HepG2 (cell line): ENCODE measurements around the gene SIRT7. TPM values are rescaled to one million over a fixed set of nuclear protein-coding genes. Genes with fewer than 3 reads are reported as not detected.
A peak's percentile ranks its signal among the peaks of the same experiment; 100 is the strongest.

Source experiments
- ATAC-seq: fragments of 200-7000 bp; cut with Tn5 transposase; 3 replicates; pipeline ENCODE4 v1.9.1; 2020; ENCODE audit warnings: mild to moderate bottlenecking, moderate library complexity
- BruUV-seq: library from RNA; stranded (reverse); fragments of 400-500 nt; replicated peaks from 2 replicates; lab custom pipeline; 2021; lab: Mats Ljungman, UMichigan
- CTCF ChIA-PET: fragments of 300-600 bp; formaldehyde crosslinking; extraction: SDS; loops from one replicate; lab custom pipeline; 2021; ENCODE audit warnings: low total read pairs, inconsistent platforms, low intra/inter-chr PET ratio; lab: Yijun Ruan, JAX
- POLR2A ChIA-PET: fragments of 350-600 bp; sonication (Branson Sonifier 250); formaldehyde crosslinking; loops from one replicate; lab custom pipeline; 2020; ENCODE audit warnings: antibody characterized with exemption, inconsistent platforms; lab: Yijun Ruan, JAX
- DNase-seq: peaks from one replicate; pipeline ENCODE4 v3.0.0-alpha.2; 2015; ENCODE audit warnings: low spot score
- FAIRE-seq: peaks from 3 replicates; lab custom pipeline; 2011; peaks lifted over from hg19 to GRCh38; lab: Jason Lieb, UNC
- H2AFZ ChIP-seq: one replicate; pipeline ENCODE4 v1.6.1; 2011; ENCODE audit warnings: low read length, inconsistent platforms
- H3K27ac ChIP-seq: fragments of 300-600 bp; 3 replicates; pipeline ENCODE4 v1.8.0; 2011; ENCODE audit warnings: mixed run types, mild to moderate bottlenecking, mixed read lengths, low read length, inconsistent platforms; ENCODE audit not compliant: insufficient read depth; ENCODE audit errors: extremely low read length
- H3K27me3 ChIP-seq, 2 experiments: fragments of 200-600 bp in 1 of 2; 2 replicates in 1 of 2; 3 replicates in 1 of 2; pipeline versions ENCODE4 v1.6.0 to v1.8.0; 2011; ENCODE audit warnings: low read length in 2 of 2, mild to moderate bottlenecking in 2 of 2, moderate library complexity in 2 of 2, inconsistent platforms in 1 of 2; ENCODE audit not compliant: insufficient read depth in 2 of 2, control insufficient read depth in 1 of 2
- H3K36me3 ChIP-seq, 2 experiments: fragments of 200-600 bp in 1 of 2; replicated peaks in 1 of 2; 2 replicates in 1 of 2; 3 replicates in 1 of 2; pipeline versions ENCODE4 v1.5.1 to v1.8.0; 2011; ENCODE audit warnings: low read length in 2 of 2, inconsistent platforms in 1 of 2; ENCODE audit not compliant: insufficient read depth in 2 of 2, control insufficient read depth in 1 of 2
- H3K4me1 ChIP-seq: 2 replicates; pipeline ENCODE4 v1.5.1; 2012; ENCODE audit warnings: low read length, inconsistent platforms; ENCODE audit not compliant: insufficient read depth
- H3K4me2 ChIP-seq: 2 replicates; pipeline ENCODE4 v1.6.0; 2011; ENCODE audit warnings: low read depth, low read length, inconsistent platforms
- H3K4me3 ChIP-seq, 3 experiments: fragments of 200-600 bp in 1 of 3; sonication (generic), shearing (Covaris generic) in 1 of 3; replicated peaks in 1 of 3; 2 replicates each; pipeline ENCODE4 v1.5.1; 2011 to 2016; ENCODE audit warnings: low read length in 3 of 3, inconsistent platforms in 2 of 3, low read depth in 2 of 3, mild to moderate bottlenecking in 2 of 3, control low read depth in 1 of 3, mixed read lengths in 1 of 3; ENCODE audit not compliant: insufficient read depth in 1 of 3
- H3K79me2 ChIP-seq: one replicate; pipeline ENCODE4 v1.6.1; 2011; ENCODE audit warnings: low read length, inconsistent platforms; ENCODE audit not compliant: insufficient read depth
- H3K9ac ChIP-seq: 2 replicates; pipeline ENCODE4 v1.6.0; 2011; ENCODE audit warnings: mild to moderate bottlenecking, low read depth, low read length, inconsistent platforms; ENCODE audit not compliant: insufficient read depth
- H3K9me3 ChIP-seq: 2 replicates; pipeline ENCODE4 v1.5.1; 2012; ENCODE audit warnings: mild to moderate bottlenecking, low read length
- H4K20me1 ChIP-seq: 2 replicates; pipeline ENCODE4 v1.6.0; 2011; ENCODE audit warnings: inconsistent platforms, mild to moderate bottlenecking, low read length, moderate library complexity; ENCODE audit not compliant: insufficient read depth
- AGO2 ChIP-seq: fragments of 200-400 bp; formaldehyde crosslinking; optimal IDR thresholded peaks from 2 replicates; pipeline ENCODE3; 2017; ENCODE audit warnings: mild to moderate bottlenecking, low read depth, low read length, moderate library complexity
- EED ChIP-seq: sonication (generic); formaldehyde crosslinking; IDR thresholded peaks from 2 replicates; pipeline ENCODE4 v1.5.0; 2020; ENCODE audit warnings: mild to moderate bottlenecking, missing genetic modification reagents
- HNF1B ChIP-seq: sonication (generic); formaldehyde crosslinking; IDR thresholded peaks from 2 replicates; pipeline ENCODE4 v1.5.1; 2020; ENCODE audit warnings: mild to moderate bottlenecking, moderate library complexity, missing genetic modification reagents
- MBD4 ChIP-seq: IDR thresholded peaks from 2 replicates; pipeline ENCODE4 v1.6.1; 2012; ENCODE audit warnings: low read length, inconsistent platforms, borderline replicate concordance
- NCOA5 ChIP-seq: sonication (generic); formaldehyde crosslinking; IDR thresholded peaks from 2 replicates; pipeline ENCODE4 v1.4.0; 2020; ENCODE audit warnings: missing genetic modification reagents
- NFE2L1 ChIP-seq: sonication (generic); formaldehyde crosslinking; IDR thresholded peaks from 2 replicates; pipeline ENCODE4 v1.4.0; 2020; ENCODE audit warnings: missing genetic modification reagents, mild to moderate bottlenecking, borderline replicate concordance
- NKX3-1 ChIP-seq: sonication (generic); formaldehyde crosslinking; IDR thresholded peaks from 2 replicates; pipeline ENCODE4 v1.5.0; 2020; ENCODE audit warnings: missing genetic modification reagents
- NRL ChIP-seq: sonication (generic); formaldehyde crosslinking; IDR thresholded peaks from 2 replicates; pipeline ENCODE4 v1.5.0; 2020; ENCODE audit warnings: missing genetic modification reagents, mild to moderate bottlenecking, moderate library complexity, borderline replicate concordance
- RBFOX2 ChIP-seq: fragments of 200-400 bp; formaldehyde crosslinking; IDR thresholded peaks from 2 replicates; pipeline ENCODE4 v1.6.1; 2017; ENCODE audit warnings: low read depth, mild to moderate bottlenecking, low read length
- SAP130 ChIP-seq: IDR thresholded peaks from 2 replicates; pipeline ENCODE4 v1.6.1; 2016; ENCODE audit warnings: low read depth
- TBL1XR1 ChIP-seq: fragments of 150-350 bp; IDR thresholded peaks from 2 replicates; pipeline ENCODE4 v1.6.1; 2014; ENCODE audit warnings: borderline replicate concordance, low read length; ENCODE audit not compliant: partially characterized antibody
- U2AF1 ChIP-seq: fragments of 200-400 bp; formaldehyde crosslinking; optimal IDR thresholded peaks from 2 replicates; pipeline ENCODE3; 2017; ENCODE audit warnings: mild to moderate bottlenecking, low read depth, low read length
- ZNF251 ChIP-seq: sonication (generic); formaldehyde crosslinking; IDR thresholded peaks from 2 replicates; pipeline ENCODE4 v1.9.0; 2021; ENCODE audit warnings: mild to moderate bottlenecking, missing genetic modification reagents
- ZNF343 ChIP-seq: sonication (generic); formaldehyde crosslinking; IDR thresholded peaks from 2 replicates; pipeline ENCODE4 v1.4.0; 2020; ENCODE audit warnings: mild to moderate bottlenecking, missing genetic modification reagents
- ZNF430 ChIP-seq: sonication (generic); formaldehyde crosslinking; IDR thresholded peaks from 2 replicates; pipeline ENCODE4 v1.9.0; 2021; ENCODE audit warnings: mild to moderate bottlenecking, missing genetic modification reagents
- ZNF468 ChIP-seq: sonication (generic); formaldehyde crosslinking; IDR thresholded peaks from 2 replicates; pipeline ENCODE4 v1.8.0; 2022; ENCODE audit warnings: mild to moderate bottlenecking, moderate library complexity, missing genetic modification reagents
- ZNF558 ChIP-seq: sonication (generic); formaldehyde crosslinking; IDR thresholded peaks from 2 replicates; pipeline ENCODE4 v1.9.0; 2022; ENCODE audit warnings: mild to moderate bottlenecking, missing genetic modification reagents, borderline replicate concordance
- ZNF574 ChIP-seq: sonication (generic); formaldehyde crosslinking; IDR thresholded peaks from 2 replicates; pipeline ENCODE4 v1.4.0; 2020; ENCODE audit warnings: missing genetic modification reagents
- ZNF703 ChIP-seq: sonication (generic); formaldehyde crosslinking; IDR thresholded peaks from 2 replicates; pipeline ENCODE4 v1.5.1; 2020; ENCODE audit warnings: missing genetic modification reagents, mild to moderate bottlenecking, moderate library complexity, borderline replicate concordance
- WGBS: methylation state at CpG from one replicate; pipeline ENCODE4 v1.1.6; 2017; ENCODE audit warnings: low lambda C conversion rate; 5-methylcytosine and 5-hydroxymethylcytosine counted together
- in situ Hi-C: cut with HindIII; loops from 2 replicates; pipeline ENCODE4 v1.10.0; 2017; ENCODE audit warnings: low pct_unique_long_range_greater_than_20kb; ENCODE audit not compliant: extremely low pct_ligation_motif_present
- intact Hi-C: fragments of 100-400 bp; cut with micrococcal nuclease; formaldehyde crosslinking; loops from one replicate; pipeline ENCODE4 v1.10.0; 2022; ENCODE audit not compliant: unreplicated experiment
- polyA plus RNA-seq, 8 experiments: library from polyadenylated mRNA; depleted of rRNA in 3 of 8; stranded (reverse) in 7 of 8; unstranded in 1 of 8; fragments of >200 nt; fragmentation: Illumina TruSeq in 4 of 8; extraction: Trizol in 4 of 8; gene quantifications; 2 replicates each; pipeline versions ENCODE4 v1.2.1 to v1.2.3, GENCODE V29; 2011 to 2016; ENCODE audit warnings: low read depth in 4 of 8, missing spikeins in 1 of 8, mixed read lengths in 1 of 8; ENCODE audit not compliant: insufficient read depth in 1 of 8
- total RNA-seq, 5 experiments: library from RNA; depleted of rRNA; stranded (reverse); fragments of >200 nt; fragmentation: Illumina TruSeq; extraction: Trizol; gene quantifications; 2 replicates each; pipeline ENCODE4 v1.2.3, GENCODE V29; 2016; ENCODE audit warnings: low read depth in 1 of 5

The SIRT7 gene
- total and polyA plus RNA-seq, 2 of the 13 experiments (the other 11 are each of a cell fraction or from before 2014, with no cell fraction given): 8.3 to 24.8 TPM

GRCh38 chr17:81934098-81934757 is 16.3 kb upstream of the SIRT7 start (continued):
- TF ChIP-seq ZNF343 (CRISPR knock-in tag): no peak

- Histone ChIP-seq H2AFZ (no peak overlapping the region), H3K4me1 (peaks cover 58% of the 10 kb centered on the region), H3K27me3 (peaks cover 2 to 4% of the 10 kb centered on the region in 2 experiments; a peak in 1 of 5 replicates), H4K20me1 (peaks cover 5% of the 10 kb centered on the region; the same call in 1 of the 2 replicates), H3K4me2 (no peak overlapping the region), H3K9me3 (no peaks in the 10 kb centered on the region), H3K79me2 (peaks cover 22% of the 10 kb centered on the region), H3K36me3 (peaks cover 11 to 28% of the 10 kb centered on the region in 2 experiments), H3K27ac (no peak overlapping the region), H3K9ac (no peak overlapping the region), H3K4me3 (no peak overlapping the region)
- POLR2A ChIA-PET: interaction anchor here (0.9 to 2.0 kb wide), 8 partner anchors 9 to 104 kb away, joined by 3 to 7 read pairs (median 4); partner anchors contain the start of genes CENPX, DCXR and LRRC45
- FAIRE-seq (no peak), DNase-seq (no peak), ATAC-seq (no peak)
- 94% methylated on average over 10 of the region's 14 CpGs for WGBS
- intact Hi-C loops (no loop called here), in situ Hi-C loops (no loop called here)
- BruUV-seq: no TSS peak
- CTCF ChIA-PET: no interaction called here
- TF ChIP-seq HNF1B (0 out of 2 replicates have a peak, but pooled peaks have one; percentile 14), AGO2 (peak; percentile 69), EED (CRISPR knock-in tag) (0 out of 2 replicates have a peak, but pooled peaks have one; percentile 25), ZNF430 (0 out of 2 replicates have a peak, but pooled peaks have one; percentile 47), RBFOX2 (peak; percentile 59; the same call in 1 of the 2 replicates), NRL (CRISPR knock-in tag) (no peak), NFE2L1 (no peak), NCOA5 (CRISPR knock-in tag) (no peak), NKX3-1 (CRISPR knock-in tag) (no peak), SAP130 (CRISPR knock-in tag) (0 out of 2 replicates have a peak, but pooled peaks have one; percentile 1), ZNF574 (CRISPR knock-in tag) (no peak), ZNF468 (CRISPR knock-in tag) (no peak), U2AF1 (no peak), ZNF703 (no peak), ZNF558 (CRISPR knock-in tag) (no peak), TBL1XR1 (no peak), MBD4 (no peak), ZNF251 (CRISPR knock-in tag) (no peak)
Measured at GRCh38 chr17:81933178-81933699, 15.3 kb upstream of the SIRT7 start.
